Mesendoderm (in vitro differentiated cells): ENCODE measurements around the gene TARS1.

Experiments
- DNase-seq: peaks from one replicate; pipeline ENCODE4 v3.0.0; 2013
- H2AK5ac ChIP-seq: 2 replicates; pipeline ENCODE4 v1.6.1; 2013; ENCODE audit warnings: low read length, inconsistent platforms
- H2BK120ac ChIP-seq: 2 replicates; pipeline ENCODE4 v1.6.1; 2013; ENCODE audit warnings: low read depth, mild to moderate bottlenecking, low read length, moderate library complexity, mixed read lengths
- H2BK15ac ChIP-seq: replicated peaks from 2 replicates; pipeline ENCODE4 v1.6.1; 2013; ENCODE audit warnings: low read depth, mild to moderate bottlenecking, moderate library complexity
- H2BK5ac ChIP-seq: 2 replicates; pipeline ENCODE4 v1.6.1; 2013; ENCODE audit warnings: low read length, inconsistent platforms
- H3K18ac ChIP-seq: 2 replicates; pipeline ENCODE4 v1.6.1; 2013; ENCODE audit warnings: mild to moderate bottlenecking, low read length, mixed read lengths
- H3K23ac ChIP-seq: one replicate; pipeline ENCODE4 v1.6.1; 2013; ENCODE audit warnings: low read length
- H3K27ac ChIP-seq: 2 replicates; pipeline ENCODE4 v1.5.1; 2013; ENCODE audit warnings: low read depth, mild to moderate bottlenecking, inconsistent platforms, low read length, moderate library complexity
- H3K27me3 ChIP-seq: 2 replicates; pipeline ENCODE4 v1.6.1; 2013; ENCODE audit warnings: low read length, control low read depth, mild to moderate bottlenecking, inconsistent platforms; ENCODE audit not compliant: insufficient read depth, poor library complexity
- H3K36me3 ChIP-seq: 2 replicates; pipeline ENCODE4 v1.6.1; 2013; ENCODE audit warnings: low read length, inconsistent platforms; ENCODE audit not compliant: control insufficient read depth, insufficient read depth
- H3K4ac ChIP-seq: one replicate; pipeline ENCODE4 v1.6.1; 2013; ENCODE audit warnings: low read depth, mild to moderate bottlenecking, low read length, moderate library complexity
- H3K4me1 ChIP-seq: 2 replicates; pipeline ENCODE4 v1.6.1; 2013; ENCODE audit warnings: low read depth, low read length, inconsistent platforms; ENCODE audit not compliant: control insufficient read depth
- H3K4me2 ChIP-seq: 2 replicates; pipeline ENCODE4 v1.6.1; 2013; ENCODE audit warnings: low read length
- H3K4me3 ChIP-seq: 2 replicates; pipeline ENCODE4 v1.5.1; 2013; ENCODE audit warnings: mild to moderate bottlenecking, low read length
- H3K56ac ChIP-seq: one replicate; pipeline ENCODE4 v1.6.1; 2013; ENCODE audit warnings: low read length
- H3K79me1 ChIP-seq: 2 replicates; pipeline ENCODE4 v1.6.1; 2013; ENCODE audit warnings: low read length, inconsistent platforms
- H3K79me2 ChIP-seq: 2 replicates; pipeline ENCODE4 v1.6.1; 2013; ENCODE audit warnings: mild to moderate bottlenecking, low read length; ENCODE audit not compliant: control insufficient read depth, insufficient read depth
- H3K9ac ChIP-seq: 2 replicates; pipeline ENCODE4 v1.6.1; 2013; ENCODE audit warnings: low read length, inconsistent platforms
- H4K5ac ChIP-seq: one replicate; pipeline ENCODE4 v1.6.1; 2013; ENCODE audit warnings: low read length
- H4K8ac ChIP-seq: one replicate; pipeline ENCODE4 v1.6.1; 2013; ENCODE audit warnings: low read depth, mild to moderate bottlenecking, control low read depth, low read length, moderate library complexity
- WGBS: extraction: QIAGEN DNeasy Blood & Tissue Kit; methylation state at CpG from one replicate; pipeline ENCODE4 v1.1.7; 2013; ENCODE audit warnings: low lambda C conversion rate, missing lambda C conversion rate; ENCODE audit not compliant: insufficient coverage; ENCODE audit errors: extremely low coverage; 5-methylcytosine and 5-hydroxymethylcytosine counted together

The TARS1 gene

DNA sequence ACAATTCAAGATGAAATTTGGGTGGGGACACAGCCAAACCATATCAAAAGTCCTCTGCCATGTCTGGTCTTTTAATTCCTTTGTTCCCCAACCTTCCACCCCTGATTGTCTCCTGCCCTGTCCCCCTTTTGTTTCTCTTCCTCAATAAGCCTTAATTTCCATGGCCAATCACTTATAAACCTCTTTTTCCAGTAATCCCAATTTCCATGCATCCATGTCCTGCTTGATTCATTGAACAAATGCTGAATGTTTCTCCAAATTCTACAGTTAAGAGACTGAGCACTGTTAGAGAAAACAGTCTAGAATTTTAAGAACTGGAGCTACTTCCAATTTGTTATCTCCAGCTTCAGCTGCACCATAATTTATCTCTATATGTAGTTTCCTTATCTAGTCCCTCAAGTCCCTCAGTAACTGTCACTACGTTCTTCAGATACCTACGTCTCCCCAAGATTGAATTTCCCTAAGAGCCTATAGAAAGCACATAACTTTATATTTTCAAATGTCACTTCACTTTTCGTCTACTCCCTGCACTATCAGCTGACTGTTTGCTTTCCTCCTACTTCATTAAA lies 34.2 kb downstream of the TARS1 start:
- DNase-seq: no peak
- Histone ChIP-seq H3K9ac (no peak overlapping the region), H4K8ac (no peak overlapping the region), H3K36me3 (peaks cover 6% of the 10 kb centered on the region), H3K27me3 (no peaks in the 10 kb centered on the region), H3K4me2 (no peak overlapping the region), H3K4me3 (no peak overlapping the region), H3K79me2 (no peaks in the 10 kb centered on the region), H3K18ac (no peak overlapping the region), H3K79me1 (peaks cover 3% of the 10 kb centered on the region), H4K5ac (no peak overlapping the region), H2BK5ac (no peak overlapping the region), H3K56ac (no peak overlapping the region), H2BK120ac (no peak overlapping the region), H3K27ac (no peak overlapping the region), H3K23ac (no peak overlapping the region), H2AK5ac (no peak overlapping the region), H3K4ac (no peak overlapping the region), H3K4me1 (no peaks in the 10 kb centered on the region), H2BK15ac (no peak overlapping the region)
- no CpG with 5 or more reads among the region's 3 CpGs for WGBS

DNA sequence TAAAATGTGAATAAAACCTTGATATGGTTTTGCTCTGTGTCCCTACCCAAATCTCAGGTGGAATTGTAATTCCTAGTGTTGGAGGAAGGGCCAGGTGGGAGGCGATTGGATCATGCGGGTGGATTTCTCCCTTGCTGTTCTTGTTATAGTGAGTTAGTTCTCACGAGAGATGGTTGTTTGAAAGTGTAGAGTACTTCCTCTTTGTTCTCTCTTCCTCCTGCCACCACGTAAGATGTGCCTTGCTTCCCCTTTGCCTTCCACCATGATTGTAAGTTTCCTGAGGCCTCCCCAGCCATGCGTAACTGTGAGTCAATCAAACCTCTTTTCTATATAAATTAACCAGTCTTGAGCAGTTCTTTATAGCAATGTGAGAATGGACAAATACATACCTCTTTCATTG lies 34.9 kb downstream of the TARS1 start:
- no peak overlapping the region for H2BK120ac ChIP-seq

DNA sequence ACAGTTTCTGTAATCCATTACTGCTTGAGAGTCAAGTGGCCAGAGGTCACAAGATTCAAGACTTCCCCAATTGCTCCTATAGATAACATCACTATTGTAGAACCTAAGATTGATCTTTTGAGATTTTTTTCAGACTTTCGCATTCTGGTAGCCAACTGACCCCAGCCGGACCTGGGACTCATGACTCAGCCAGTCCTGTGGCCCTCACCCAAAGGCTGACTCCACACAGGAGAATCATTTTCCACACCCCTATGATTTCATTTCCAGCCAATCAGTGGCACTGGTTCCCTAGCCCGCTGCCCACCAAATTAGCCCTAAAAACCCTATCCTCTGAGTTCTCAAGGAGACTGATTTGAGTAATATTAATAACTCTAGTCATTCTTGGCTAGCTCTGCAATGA lies 36.2 kb downstream of the TARS1 start:
- no peak overlapping the region for H3K4ac ChIP-seq
- peaks cover 6% of the 10 kb centered on the region for H3K36me3 ChIP-seq
- H3K79me1 ChIP-seq: peaks cover 3% of the 10 kb centered on the region
- H3K79me2 ChIP-seq: no peaks in the 10 kb centered on the region
- no peak overlapping the region for H3K4me2 ChIP-seq
- no peak overlapping the region for H3K9ac ChIP-seq
- DNase-seq: no peak
- H2BK120ac ChIP-seq: no peak overlapping the region
- no peak overlapping the region for H2BK15ac ChIP-seq
- no CpG with 5 or more reads among the region's 3 CpGs for WGBS
- no peak overlapping the region for H3K23ac ChIP-seq
- no peaks in the 10 kb centered on the region for H3K4me1 ChIP-seq
- H3K56ac ChIP-seq: no peak overlapping the region
- no peak overlapping the region for H3K27ac ChIP-seq
- peak overlapping the region; percentile 76 for H4K8ac ChIP-seq
- no peaks in the 10 kb centered on the region for H3K27me3 ChIP-seq
- H2BK5ac ChIP-seq: no peak overlapping the region
- H2AK5ac ChIP-seq: no peak overlapping the region
- H4K5ac ChIP-seq: no peak overlapping the region
- no peak overlapping the region for H3K4me3 ChIP-seq
- no peak overlapping the region for H3K18ac ChIP-seq

More for the DNA sequence above, 34.9 kb downstream of the TARS1 start:
- Histone ChIP-seq H2AK5ac (no peak overlapping the region), H3K36me3 (peaks cover 6% of the 10 kb centered on the region), H3K9ac (no peak overlapping the region), H3K4me2 (no peak overlapping the region), H3K18ac (no peak overlapping the region), H4K5ac (no peak overlapping the region), H2BK15ac (no peak overlapping the region), H3K4ac (no peak overlapping the region), H3K79me2 (no peaks in the 10 kb centered on the region), H3K4me3 (no peak overlapping the region), H3K79me1 (peaks cover 3% of the 10 kb centered on the region), H3K4me1 (no peaks in the 10 kb centered on the region), H4K8ac (no peak overlapping the region), H3K23ac (no peak overlapping the region), H3K27ac (no peak overlapping the region), H3K27me3 (no peaks in the 10 kb centered on the region), H3K56ac (no peak overlapping the region), H2BK5ac (no peak overlapping the region)
- no peak for DNase-seq
- no CpG with 5 or more reads among the region's 5 CpGs for WGBS

DNA sequence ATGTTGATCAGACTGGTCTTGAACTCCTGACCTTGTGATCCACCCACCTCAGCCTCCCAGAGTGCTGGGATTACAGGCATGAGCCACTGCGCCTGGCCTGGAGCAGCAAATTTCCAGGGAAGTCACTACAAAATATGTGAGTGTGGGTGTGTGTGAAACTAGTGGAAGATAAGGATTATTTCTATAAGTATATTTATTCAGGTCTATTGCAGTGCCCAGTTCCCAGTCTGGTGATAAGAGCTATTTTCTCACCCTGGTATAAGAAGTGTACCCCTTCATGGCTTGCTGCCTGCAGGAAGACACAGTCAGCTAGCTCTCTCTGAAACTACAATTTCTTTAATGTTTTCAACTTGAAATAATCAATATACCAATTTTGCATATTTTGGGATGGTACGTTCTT lies 37.1 kb downstream of the TARS1 start:
- no CpG with 5 or more reads among the region's 2 CpGs for WGBS
- Histone ChIP-seq H3K36me3 (peaks cover 6% of the 10 kb centered on the region), H3K4me2 (no peak overlapping the region), H3K4ac (no peak overlapping the region), H3K79me2 (no peaks in the 10 kb centered on the region), H2BK5ac (no peak overlapping the region), H3K4me1 (peaks cover 4% of the 10 kb centered on the region), H2BK15ac (no peak overlapping the region), H3K18ac (no peak overlapping the region), H2AK5ac (no peak overlapping the region), H3K27me3 (no peaks in the 10 kb centered on the region), H2BK120ac (no peak overlapping the region), H3K23ac (no peak overlapping the region), H3K4me3 (no peak overlapping the region), H3K79me1 (peaks cover 3% of the 10 kb centered on the region), H4K8ac (no peak overlapping the region), H3K27ac (no peak overlapping the region), H4K5ac (no peak overlapping the region), H3K9ac (no peak overlapping the region), H3K56ac (no peak overlapping the region)
- DNase-seq: no peak

DNA sequence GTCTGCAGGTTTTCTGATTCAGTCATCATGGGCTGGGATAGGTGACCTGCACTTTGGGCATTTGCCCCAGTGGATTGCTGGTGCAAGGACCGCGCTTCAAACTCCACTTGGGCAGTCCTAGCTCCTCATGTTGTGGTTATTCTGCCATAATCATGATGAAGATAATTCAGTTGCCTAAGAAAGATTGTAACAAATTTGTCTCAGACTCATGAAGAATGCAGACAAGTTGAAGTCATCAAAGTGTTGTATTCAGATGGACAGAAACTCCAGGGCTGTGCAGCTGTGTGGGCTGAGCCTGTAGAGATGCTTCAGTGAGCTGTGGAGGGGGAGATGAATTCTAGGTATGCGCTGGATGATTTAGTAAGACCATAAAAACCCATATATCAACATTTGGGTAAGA lies 38.5 kb downstream of the TARS1 start:
- Histone ChIP-seq H3K9ac (no peak overlapping the region), H4K8ac (no peak overlapping the region), H3K27ac (no peak overlapping the region), H3K4me3 (no peak overlapping the region), H3K79me2 (no peaks in the 10 kb centered on the region), H3K23ac (no peak overlapping the region), H3K4me2 (no peak overlapping the region), H3K4ac (no peak overlapping the region), H3K4me1 (peaks cover 4% of the 10 kb centered on the region), H3K79me1 (no peaks in the 10 kb centered on the region), H4K5ac (no peak overlapping the region), H2BK5ac (no peak overlapping the region), H2BK120ac (no peak overlapping the region), H3K18ac (no peak overlapping the region), H2BK15ac (no peak overlapping the region), H2AK5ac (no peak overlapping the region), H3K56ac (no peak overlapping the region), H3K27me3 (no peaks in the 10 kb centered on the region), H3K36me3 (peaks cover 3% of the 10 kb centered on the region)
- no peak for DNase-seq
- WGBS: no CpG with 5 or more reads among the region's 3 CpGs

DNA sequence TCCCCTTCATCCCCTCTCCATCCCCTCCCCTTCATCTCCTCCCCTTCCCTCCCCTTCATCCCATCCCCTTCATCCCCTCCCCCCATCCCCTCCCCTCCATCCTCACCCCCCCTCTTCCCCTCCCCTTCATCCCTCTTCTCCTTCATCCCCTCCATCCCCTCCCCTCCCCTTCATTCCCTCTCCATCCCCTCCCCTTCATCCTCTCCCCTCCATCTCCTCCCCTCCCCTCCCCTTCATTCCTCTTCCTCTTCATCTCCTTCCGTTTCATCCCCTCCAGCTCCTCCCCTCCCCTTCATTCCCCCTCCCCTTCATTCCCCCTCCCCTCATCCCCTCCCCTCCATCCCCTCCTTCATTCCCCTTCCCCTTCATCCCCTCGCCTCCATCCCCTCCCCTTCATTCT lies 40.1 kb downstream of the TARS1 start:
- Histone ChIP-seq H3K79me2 (no peaks in the 10 kb centered on the region), H2BK15ac (no peak overlapping the region), H3K36me3 (peaks cover 3% of the 10 kb centered on the region), H3K4me3 (no peak overlapping the region), H3K18ac (no peak overlapping the region), H3K27ac (no peak overlapping the region), H4K5ac (no peak overlapping the region), H2BK120ac (no peak overlapping the region), H3K79me1 (no peaks in the 10 kb centered on the region), H3K4me1 (peaks cover 4% of the 10 kb centered on the region), H3K27me3 (no peaks in the 10 kb centered on the region), H4K8ac (no peak overlapping the region), H3K9ac (no peak overlapping the region), H3K4ac (no peak overlapping the region), H2BK5ac (no peak overlapping the region), H3K23ac (no peak overlapping the region), H3K56ac (no peak overlapping the region), H2AK5ac (no peak overlapping the region), H3K4me2 (no peak overlapping the region)
- 83% methylated on average over 2 of the region's 2 CpGs for WGBS
- no peak for DNase-seq
